ENCODE measurements around the gene CARMIL1. TPM values are rescaled to one million over a fixed set of nuclear protein-coding genes. Genes with fewer than 3 reads are reported as not detected.

Gene CARMIL1
- total RNA-seq, 1 experiment from 2014 or later, result 9.8 TPM

DNA sequence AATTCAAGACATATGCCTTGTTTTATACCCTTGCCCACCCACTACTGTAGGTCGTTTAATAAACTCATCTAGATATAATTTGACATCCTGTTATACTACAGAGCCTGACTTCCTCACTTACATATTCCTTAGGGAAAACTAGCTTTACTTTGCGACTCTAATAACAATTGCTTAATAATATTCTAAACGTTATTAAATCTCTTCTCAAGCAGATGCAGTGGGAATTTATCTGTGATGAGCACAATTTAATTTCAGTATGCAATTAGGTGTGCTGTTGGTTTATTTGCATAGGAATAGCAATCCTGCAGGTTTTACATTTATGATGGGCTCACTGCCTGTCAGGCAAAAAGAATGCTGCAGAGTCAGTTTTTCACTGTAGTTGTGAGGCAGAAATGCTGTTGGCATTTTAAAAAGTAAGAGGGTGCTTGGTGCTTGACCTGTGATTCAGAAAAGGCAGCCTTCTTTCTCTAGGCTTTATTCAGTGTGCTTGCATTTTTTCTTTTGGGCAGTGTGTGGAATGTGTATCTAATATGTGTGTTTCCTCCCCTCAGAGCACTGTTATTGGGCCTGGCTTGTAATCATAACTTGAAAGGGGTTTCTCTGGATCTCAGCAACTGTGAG is 220.6 kb downstream of the CARMIL1 start:
- no peak for DNase-seq (ENCODE audit: low read depth)

- DNase-seq (ENCODE audit: low read depth), result no peak
Measured at GRCh38 chr6:25503686-25504085, 224.5 kb downstream of the CARMIL1 start.

- DNase-seq (ENCODE audit: low read depth), result no peak
Measured at GRCh38 chr6:25504661-25505060, 225.5 kb downstream of the CARMIL1 start.

GRCh38 chr6:25506020-25506419 is 226.8 kb downstream of the CARMIL1 start:
- DNase-seq (ENCODE audit: low read depth), result no peak

GRCh38 chr6:25508051-25508450 is 228.9 kb downstream of the CARMIL1 start:
- no peak for DNase-seq (ENCODE audit: low read depth)

- no peak for DNase-seq (ENCODE audit: low read depth)
Measured at GRCh38 chr6:25511376-25511775, 232.2 kb downstream of the CARMIL1 start.

- no peak for DNase-seq (ENCODE audit: low read depth)
Measured at GRCh38 chr6:25512560-25512959, 233.4 kb downstream of the CARMIL1 start.

- DNase-seq (ENCODE audit: low read depth), result no peak
Measured at GRCh38 chr6:25519856-25520255, 240.7 kb downstream of the CARMIL1 start.

DNA sequence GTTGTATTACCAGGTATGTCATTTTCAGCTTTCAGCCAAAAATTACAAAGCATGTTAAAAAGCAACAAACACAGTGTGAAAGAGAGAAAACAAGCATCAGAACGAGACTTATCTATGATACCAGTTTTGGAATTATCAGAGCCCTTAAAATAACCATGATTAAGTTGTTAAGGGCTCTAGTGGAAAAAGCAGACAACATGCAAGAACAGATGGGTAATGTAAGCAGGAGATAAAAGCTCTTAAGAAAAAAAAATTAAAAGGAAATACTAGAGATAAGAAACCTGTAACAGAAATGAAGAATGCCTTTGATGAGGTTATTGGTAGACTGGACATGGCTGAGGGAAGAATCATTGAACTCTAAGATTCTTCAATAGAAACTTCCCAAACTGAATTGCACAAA is 245.4 kb downstream of the CARMIL1 start:
- no peak for DNase-seq (ENCODE audit: low read depth)

GRCh38 chr6:25525078-25525477 is 245.9 kb downstream of the CARMIL1 start:
- no peak for DNase-seq (ENCODE audit: low read depth)

- DNase-seq (ENCODE audit: low read depth), result no peak
Measured at GRCh38 chr6:25534942-25535631, 255.9 kb downstream of the CARMIL1 start.

DNA sequence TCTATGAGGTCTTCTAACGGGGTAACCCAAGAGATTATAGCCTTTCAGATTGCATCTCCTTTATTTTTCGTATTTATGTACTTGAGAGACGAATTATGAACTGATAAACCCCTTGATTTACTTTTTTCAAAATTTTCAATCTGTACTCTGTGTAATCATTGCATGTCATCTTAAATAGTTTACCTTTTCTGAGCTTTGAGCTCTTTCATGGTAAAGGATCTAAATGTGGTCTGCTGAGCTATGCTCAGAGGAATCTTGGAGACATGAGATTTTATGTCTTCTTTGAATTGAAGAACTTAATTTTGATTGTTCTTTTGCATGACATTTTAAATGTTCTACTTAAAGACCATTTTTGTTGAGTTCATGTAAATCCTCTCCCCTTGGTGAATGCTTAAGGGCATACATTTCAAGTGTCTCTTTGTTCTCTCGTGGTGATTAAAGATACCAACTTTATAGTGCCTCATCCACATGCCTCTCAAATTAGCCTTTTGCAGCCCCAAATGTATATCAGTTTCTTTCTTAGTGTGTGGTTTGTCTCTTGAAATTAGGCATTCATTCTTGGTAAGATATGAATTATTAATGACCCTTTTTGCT is 256.6 kb downstream of the CARMIL1 start:
- no peak for DNase-seq (ENCODE audit: low read depth)

- DNase-seq (ENCODE audit: low read depth), result no peak
Measured at GRCh38 chr6:25536781-25537180, 257.6 kb downstream of the CARMIL1 start.

GRCh38 chr6:25537349-25538018 is 258.3 kb downstream of the CARMIL1 start:
- no peak for DNase-seq (ENCODE audit: low read depth)

DNA sequence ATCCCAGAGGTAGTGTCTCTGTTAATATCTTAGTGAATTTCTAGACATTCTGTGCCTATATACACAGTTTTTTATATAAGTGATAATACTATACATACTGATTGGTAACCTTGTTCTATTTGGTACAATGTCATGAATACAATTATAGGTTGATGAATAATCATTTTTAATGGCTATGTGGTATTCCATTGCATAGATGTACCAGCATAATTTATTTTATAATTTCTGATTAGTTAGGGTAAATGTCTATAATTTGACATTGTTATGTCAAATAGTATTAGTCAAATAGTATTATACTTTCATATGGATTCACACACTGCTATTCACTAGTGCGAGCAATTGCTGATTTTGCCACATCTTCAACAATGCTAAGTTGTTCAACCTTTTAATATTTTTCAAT is 262.1 kb downstream of the CARMIL1 start:
- DNase-seq (ENCODE audit: low read depth), result no peak

DNA sequence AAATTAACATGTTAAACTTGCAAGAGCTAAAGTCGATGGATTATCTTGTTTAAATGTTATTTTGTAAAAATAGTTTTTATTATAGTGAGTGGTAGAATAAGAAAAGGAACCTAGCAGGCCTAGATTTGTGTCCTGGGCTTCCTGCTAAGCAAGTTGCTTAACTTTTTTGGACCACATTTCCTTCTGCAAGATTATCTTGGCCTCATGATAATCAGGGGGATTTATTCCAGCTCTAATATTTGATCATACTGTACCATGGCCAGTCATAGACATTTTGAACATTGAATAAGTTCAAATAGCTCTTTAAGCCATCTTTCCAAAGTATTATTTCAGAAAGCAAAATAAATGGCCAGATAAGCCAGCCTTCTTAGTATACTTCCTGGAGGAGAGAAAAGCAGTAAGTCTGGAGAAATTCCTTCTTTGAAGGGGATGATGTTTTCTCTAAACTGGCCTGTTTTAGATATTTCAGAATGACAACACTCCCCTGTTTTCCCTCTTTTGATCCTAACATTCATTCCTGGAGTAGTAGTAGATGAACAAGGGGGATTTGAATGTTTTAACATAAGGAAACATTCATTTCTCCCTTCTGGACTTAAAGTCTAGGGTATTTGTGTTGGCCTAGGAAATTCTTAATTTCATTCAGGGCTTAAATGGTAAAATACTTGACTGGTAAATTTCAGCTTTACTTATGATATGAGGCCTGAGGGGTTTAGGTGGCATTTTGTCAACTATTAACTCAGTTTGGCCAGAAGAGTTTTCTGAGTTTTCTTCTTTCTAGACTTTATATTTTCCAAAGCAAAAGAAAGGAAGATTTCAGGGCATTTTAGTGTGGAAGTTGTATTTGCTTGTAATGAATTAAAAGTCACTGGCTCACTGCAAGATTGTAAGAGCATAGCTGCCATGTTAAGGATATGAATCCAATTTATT is 264.1 kb downstream of the CARMIL1 start:
- DNase-seq (ENCODE audit: low read depth), result no peak

DNA sequence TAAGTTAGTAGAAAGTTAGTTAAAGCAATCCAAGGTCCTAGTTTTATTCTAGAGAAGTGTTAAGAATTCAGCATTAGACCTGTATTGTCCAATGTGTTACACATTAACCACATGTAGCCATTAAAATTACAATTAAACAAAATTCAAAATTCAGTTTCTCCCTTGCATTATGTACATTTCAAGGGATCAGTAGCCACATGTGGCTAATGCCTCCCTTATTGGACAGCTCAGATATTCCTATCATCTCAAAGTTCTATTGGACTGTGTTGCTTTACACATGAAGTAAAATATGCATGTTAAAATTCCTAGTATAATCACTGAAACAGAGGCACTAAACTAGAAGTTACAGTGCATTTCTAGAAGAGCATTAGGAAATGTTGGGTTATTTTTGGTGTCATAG is 265.7 kb downstream of the CARMIL1 start:
- DNase-seq (ENCODE audit: low read depth), result no peak

DNA sequence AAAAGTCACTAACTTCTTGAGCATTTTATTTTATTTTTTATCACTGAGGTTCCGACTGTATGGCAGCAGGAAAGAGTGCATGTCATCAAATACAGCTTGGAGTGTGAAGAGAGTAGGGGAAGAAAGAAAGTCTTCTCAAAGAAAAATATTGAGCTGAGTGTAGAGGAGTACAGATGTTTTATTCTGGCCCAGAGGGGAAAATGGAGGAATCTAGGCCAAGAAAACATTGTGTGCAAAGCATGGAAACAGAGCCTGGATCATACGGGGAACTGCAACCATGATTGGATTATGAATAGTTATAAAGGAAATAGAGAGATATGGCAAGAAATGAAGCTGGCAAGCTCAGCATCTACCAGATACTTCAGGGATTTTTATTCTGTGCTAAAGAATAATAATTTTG is 268.6 kb downstream of the CARMIL1 start:
- DNase-seq (ENCODE audit: low read depth), result no peak

DNA sequence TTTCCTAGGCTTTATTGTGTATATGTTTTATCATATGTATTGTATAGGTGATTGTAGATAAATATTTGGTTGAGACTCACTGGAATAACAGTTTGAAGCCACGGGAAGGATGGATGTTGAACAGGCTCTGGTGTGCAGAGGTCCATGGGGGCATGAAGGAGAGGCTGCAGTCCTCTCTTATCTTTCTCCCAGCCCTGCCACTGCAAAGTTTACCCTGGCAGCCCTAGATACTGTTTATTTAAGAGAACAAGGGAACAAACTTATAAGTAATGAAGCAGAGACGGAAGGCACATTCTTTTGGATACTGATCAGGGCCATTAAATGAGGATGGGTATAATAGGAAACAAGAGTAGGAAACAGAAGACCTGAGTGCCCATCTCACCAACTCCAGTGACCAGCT is 269.3 kb downstream of the CARMIL1 start:
- no peak for DNase-seq (ENCODE audit: low read depth)

- DNase-seq (ENCODE audit: low read depth), result no peak
Measured at GRCh38 chr6:25550631-25551030, 271.5 kb downstream of the CARMIL1 start.

- DNase-seq (ENCODE audit: low read depth), result no peak
Measured at GRCh38 chr6:25553502-25553901, 274.3 kb downstream of the CARMIL1 start.

Data from HT1080 (cell line).